Pons (tissue), 1 donor: ENCODE measurements around the gene ZNF160.
"Not testable (repeated sequence)": the region's sequence is repeated elsewhere in the genome, so short reads cannot be mapped to it uniquely, and the experiment has no call there.

Experiments
- DNase-seq: peaks from one replicate; pipeline ENCODE4 v3.0.0-alpha.2; 2016; ENCODE audit warnings: low spot score

ZNF160 gene

DNA sequence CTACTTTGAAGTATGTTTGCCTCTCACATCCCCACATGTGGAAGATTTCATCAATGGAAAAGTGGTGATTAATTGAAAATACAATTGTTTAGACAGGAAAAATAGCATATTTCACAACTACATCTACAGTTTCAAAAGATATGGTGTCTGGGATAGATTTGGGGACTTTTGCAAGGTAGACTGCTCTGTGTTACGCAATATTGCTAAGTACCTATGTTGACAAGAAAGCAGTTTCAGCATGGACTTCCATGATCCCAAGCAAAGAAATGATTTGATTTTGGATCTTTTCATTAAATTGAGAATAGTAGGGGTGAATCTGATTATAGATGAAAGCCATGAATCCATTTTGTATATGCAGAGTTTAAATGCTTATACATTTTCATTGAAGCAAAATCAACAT is 10.5 kb downstream of the ZNF160 start:
- no peak for DNase-seq

GRCh38 chr19:53091413-53092254 is 11.6 kb downstream of the ZNF160 start:
- DNase-seq, result no peak

DNA sequence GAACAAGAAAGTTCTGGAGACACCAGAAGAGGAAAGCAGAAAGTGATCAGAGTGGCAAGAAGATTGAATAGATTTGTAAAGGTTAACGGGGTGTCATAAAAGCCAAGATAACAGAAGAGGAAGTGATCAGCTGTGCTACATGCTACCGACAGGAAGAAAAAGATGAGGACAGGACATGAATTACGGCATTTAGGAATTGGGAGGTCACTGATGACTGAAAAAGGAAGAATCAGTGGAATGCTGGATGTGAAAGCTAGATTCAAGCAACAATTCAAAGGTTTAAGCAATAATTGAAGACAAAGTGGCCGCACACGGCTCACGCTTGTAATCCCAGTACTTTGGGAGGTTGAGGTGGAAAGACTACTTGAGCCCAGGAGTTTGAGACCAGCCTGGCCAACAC is 15.1 kb downstream of the ZNF160 start:
- DNase-seq, result no peak

GRCh38 chr19:53086949-53087348 is 16.3 kb downstream of the ZNF160 start:
- DNase-seq, result peak; percentile 46

- no peak for DNase-seq
Observed at GRCh38 chr19:53085496-53085895, 17.7 kb downstream of the ZNF160 start.

GRCh38 chr19:53082929-53083328 is 20.3 kb downstream of the ZNF160 start:
- DNase-seq, result no peak

- no peak for DNase-seq
Observed at GRCh38 chr19:53079313-53079924, 23.8 kb downstream of the ZNF160 start.

DNA sequence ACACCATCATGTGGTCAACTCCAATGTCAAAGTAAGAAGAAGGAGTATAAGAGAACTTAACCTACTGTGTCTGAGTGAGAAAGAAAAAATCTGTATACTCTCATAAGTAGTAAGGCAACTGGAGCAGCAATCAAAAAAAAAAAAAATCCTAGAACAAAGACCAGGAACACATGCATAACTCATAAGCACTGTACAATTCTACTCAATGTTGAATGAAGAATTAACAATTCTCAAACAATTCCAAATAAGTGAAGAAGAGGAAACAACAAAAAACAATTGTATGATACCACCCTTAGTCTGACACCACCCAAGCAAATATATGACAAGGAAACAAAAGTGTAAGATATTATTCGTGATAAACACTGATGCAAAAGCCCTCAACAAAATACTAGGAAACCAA is 24.6 kb downstream of the ZNF160 start:
- no peak for DNase-seq

- DNase-seq, result peak; percentile 69
Observed at GRCh38 chr19:53076984-53077383, 26.2 kb downstream of the ZNF160 start.

DNA sequence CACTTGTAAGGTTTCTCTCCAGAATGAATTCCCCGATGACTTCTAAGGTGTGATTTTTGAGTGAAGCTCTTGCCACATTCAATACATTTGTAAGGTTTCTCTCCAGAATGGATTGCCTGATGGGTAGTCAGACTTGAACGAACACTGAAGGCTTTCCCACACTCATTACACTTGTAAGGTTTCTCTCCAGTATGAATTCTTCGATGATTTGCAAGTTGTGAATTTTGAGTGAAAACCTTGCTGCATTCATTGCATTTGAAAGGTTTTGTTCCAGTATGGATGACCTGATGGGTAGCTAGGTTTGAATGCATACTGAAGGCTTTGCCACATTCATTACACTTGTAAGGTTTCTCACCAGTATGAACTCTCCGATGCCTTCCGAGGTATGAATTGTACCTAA is 34.4 kb downstream of the ZNF160 start:
- no peak for DNase-seq

- DNase-seq, result no peak
Observed at GRCh38 chr19:53068199-53068598, 35.0 kb downstream of the ZNF160 start.

DNA sequence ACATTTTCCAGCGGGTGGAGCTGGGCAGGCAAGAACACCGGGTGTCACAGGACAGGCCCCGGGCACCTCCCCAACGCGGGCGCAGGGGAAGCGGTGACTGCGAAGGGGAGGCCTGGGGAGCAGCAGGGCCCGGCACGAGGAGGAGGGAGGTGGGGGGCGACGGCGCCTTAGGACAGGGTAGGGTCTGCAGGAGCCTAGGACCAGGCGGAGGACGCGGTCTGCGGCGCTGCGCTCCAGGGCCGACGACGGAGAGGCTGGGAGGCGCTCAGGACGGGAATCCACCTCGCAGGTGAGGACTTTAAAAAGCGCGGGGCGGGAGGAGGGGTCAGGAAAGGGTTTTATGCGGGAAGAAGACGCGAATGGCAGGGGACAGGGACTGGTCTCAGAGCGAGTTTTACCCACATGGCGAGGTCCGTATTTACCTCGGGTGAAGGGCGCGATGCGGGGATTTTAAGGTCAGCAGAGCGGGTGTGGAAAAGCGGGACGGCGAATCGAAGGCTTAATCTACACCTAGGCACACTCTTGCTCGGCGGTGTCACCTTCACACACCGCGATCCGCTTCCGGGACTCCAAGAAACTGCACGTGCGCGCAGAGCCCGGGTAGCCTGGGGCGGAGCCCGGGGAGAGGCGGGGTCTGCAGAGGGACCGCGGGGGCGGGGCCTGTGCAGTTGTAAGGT is 45.2 kb downstream of the ZNF160 start:
- DNase-seq, result no peak

DNA sequence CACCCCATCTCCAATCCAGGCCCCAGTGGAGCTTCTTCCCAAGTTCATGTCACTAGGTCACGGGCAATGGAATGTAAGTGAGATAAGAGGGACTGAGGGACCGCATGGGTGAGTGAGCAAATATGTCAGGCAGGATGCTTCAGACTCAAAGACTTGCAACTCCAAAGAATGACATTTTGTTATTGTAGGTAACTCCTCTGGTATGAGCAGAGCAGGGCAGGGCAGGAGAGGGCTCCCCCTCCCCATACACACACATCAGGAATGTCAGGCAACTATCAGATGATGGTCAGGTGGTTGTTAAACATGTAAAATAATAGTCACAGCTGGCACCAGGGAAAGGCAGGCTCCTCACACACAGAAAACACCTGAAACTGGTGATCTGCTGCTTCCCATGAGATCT is 48.1 kb downstream of the ZNF160 start:
- no peak for DNase-seq

GRCh38 chr19:53047379-53047778 is 55.8 kb downstream of the ZNF160 start:
- DNase-seq, result no peak

DNA sequence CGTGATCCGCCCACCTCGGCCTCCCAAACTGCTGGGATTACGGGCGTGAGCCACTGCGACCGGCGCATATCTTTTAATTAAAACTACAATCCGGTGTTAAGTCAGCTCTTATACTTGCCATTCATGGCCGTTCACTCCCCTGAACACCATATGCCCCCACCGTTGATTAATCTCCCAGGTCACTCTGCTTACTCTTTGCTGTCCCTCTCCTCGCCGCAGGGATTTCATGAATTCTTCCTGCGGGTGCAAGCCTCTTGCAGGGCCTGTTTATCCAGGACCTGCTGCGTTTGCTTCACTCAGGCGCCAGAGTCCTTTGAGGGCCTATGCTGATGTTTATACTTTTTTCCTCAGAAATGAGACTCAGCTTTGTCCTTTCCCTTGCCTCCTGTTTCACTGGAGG is 57.7 kb downstream of the ZNF160 start:
- no peak for DNase-seq

GRCh38 chr19:53041366-53041765 is 61.9 kb downstream of the ZNF160 start:
- DNase-seq, result no peak

GRCh38 chr19:53037101-53038097 is 65.8 kb downstream of the ZNF160 start:
- no peak for DNase-seq

- no peak for DNase-seq
Observed at GRCh38 chr19:53034948-53035675, 68.1 kb downstream of the ZNF160 start.

DNA sequence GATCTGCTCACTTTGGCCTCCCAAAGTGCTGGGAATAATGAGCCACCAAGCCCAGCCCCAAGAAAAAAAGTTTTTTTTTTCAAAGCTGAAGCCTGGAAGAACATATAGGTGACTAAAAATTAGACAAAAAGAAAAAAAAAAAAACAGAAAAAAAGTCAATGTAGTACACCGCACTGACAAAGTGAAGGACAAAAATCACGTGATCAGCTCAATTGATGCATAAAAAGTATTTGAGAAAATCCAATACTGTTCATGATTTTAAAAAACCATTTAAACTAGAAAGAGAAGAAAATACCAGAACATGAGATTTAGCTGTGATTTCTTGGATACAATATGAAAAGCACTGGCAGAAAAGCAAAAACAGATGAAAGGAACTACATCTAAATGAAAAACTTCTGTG is 69.2 kb downstream of the ZNF160 start:
- DNase-seq, result no peak

- not testable (repeated sequence) for DNase-seq
Observed at GRCh38 chr19:53028306-53028705, 74.9 kb downstream of the ZNF160 start.

GRCh38 chr19:53019684-53020083 is 83.5 kb downstream of the ZNF160 start:
- DNase-seq, result no peak
